Activated CD8-positive, alpha-beta T cell treated with anti-CD3 and anti-CD28 coated beads for 36 hours (primary cell): ENCODE results near the gene ERP27. TPM values are rescaled to one million over a fixed set of nuclear protein-coding genes. Genes with fewer than 3 reads are reported as not detected.

ENCODE experiments used
- ATAC-seq: fragments of 200-7000 bp; cut with Tn5 transposase; one replicate; pipeline ENCODE4 v1.10.0; 2021; ENCODE audit warnings: mild to moderate bottlenecking, moderate library complexity
- CTCF ChIA-PET: fragments of 350-600 bp; sonication (Branson Sonifier 250); formaldehyde crosslinking; loops from one replicate; lab custom pipeline; 2021; ENCODE audit warnings: antibody characterized with exemption; lab: Charles Lee
- POLR2A ChIA-PET: fragments of 350-600 bp; sonication (Branson Sonifier 250); formaldehyde crosslinking; loops from one replicate; lab custom pipeline; 2021; ENCODE audit warnings: antibody characterized with exemption; lab: Charles Lee
- DNase-seq: peaks from one replicate; pipeline ENCODE4 v3.0.0-alpha.2; 2020
- H3K27ac Mint-ChIP-seq: one replicate; pipeline ENCODE4 v1.8.0; 2021; ENCODE audit warnings: mild to moderate bottlenecking, mixed read lengths
- H3K27me3 Mint-ChIP-seq: one replicate; pipeline ENCODE4 v1.8.0; 2021; ENCODE audit warnings: mixed read lengths
- H3K36me3 Mint-ChIP-seq: one replicate; pipeline ENCODE4 v1.8.0; 2021; ENCODE audit warnings: low read depth, mixed read lengths
- H3K4me1 Mint-ChIP-seq: one replicate; pipeline ENCODE4 v1.8.0; 2021; ENCODE audit warnings: low read depth, mixed read lengths
- H3K4me3 Mint-ChIP-seq: one replicate; pipeline ENCODE4 v1.8.0; 2021; ENCODE audit warnings: mild to moderate bottlenecking, moderate library complexity, mixed read lengths
- H3K9me3 Mint-ChIP-seq: one replicate; pipeline ENCODE4 v1.8.0; 2021; ENCODE audit warnings: mixed read lengths
- intact Hi-C: fragments of 100-400 bp; cut with micrococcal nuclease; formaldehyde crosslinking; loops from one replicate; pipeline ENCODE4 v1.10.0; 2022
- total RNA-seq, 2 experiments: library from RNA; stranded (reverse); gene quantifications; one replicate each; pipeline ENCODE4 v1.2.3, GENCODE V29; 2021
- TF ChIP-seq, protein P1 (sequence below): fragments of 200-600 bp; IDR thresholded peaks from one replicate; pipeline ENCODE4 v1.8.0; 2022; ENCODE audit warnings: antibody characterized with exemption, mild to moderate bottlenecking

Gene ERP27
- total RNA-seq, 2 experiments from 2014 or later: 2.3 to 3.4 TPM

DNA sequence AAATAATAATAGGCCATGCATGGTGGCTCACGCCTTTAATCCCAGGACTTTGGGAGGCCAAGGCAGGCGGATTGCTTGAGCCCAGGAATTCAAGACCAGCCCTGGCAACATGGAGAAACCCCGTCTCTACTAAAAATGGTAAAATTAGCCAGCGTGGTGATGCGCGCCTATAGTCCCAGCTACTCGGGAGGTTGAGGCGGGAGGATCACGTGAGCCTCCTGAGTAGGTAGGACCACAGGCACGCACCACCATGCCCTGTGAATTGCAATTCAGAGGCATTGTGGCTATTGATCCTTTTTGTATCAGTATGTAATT, 20.7 kb upstream of the ERP27 start:
- CTCF ChIA-PET: interaction anchor here (1.2 to 1.5 kb wide), 3 partner anchors 11 to 21 kb away, joined by 3 to 4 read pairs (median 4); partner anchors contain the start of gene ERP27
- H3K4me3 Mint-ChIP-seq: peak overlapping the region; percentile 94
- peaks cover 61% of the 10 kb centered on the region for H3K36me3 Mint-ChIP-seq
- no peaks in the 10 kb centered on the region for H3K9me3 Mint-ChIP-seq
- H3K27ac Mint-ChIP-seq: peak overlapping the region; percentile 97
- DNase-seq: peak; percentile 64
- TF ChIP-seq, protein P1, sequence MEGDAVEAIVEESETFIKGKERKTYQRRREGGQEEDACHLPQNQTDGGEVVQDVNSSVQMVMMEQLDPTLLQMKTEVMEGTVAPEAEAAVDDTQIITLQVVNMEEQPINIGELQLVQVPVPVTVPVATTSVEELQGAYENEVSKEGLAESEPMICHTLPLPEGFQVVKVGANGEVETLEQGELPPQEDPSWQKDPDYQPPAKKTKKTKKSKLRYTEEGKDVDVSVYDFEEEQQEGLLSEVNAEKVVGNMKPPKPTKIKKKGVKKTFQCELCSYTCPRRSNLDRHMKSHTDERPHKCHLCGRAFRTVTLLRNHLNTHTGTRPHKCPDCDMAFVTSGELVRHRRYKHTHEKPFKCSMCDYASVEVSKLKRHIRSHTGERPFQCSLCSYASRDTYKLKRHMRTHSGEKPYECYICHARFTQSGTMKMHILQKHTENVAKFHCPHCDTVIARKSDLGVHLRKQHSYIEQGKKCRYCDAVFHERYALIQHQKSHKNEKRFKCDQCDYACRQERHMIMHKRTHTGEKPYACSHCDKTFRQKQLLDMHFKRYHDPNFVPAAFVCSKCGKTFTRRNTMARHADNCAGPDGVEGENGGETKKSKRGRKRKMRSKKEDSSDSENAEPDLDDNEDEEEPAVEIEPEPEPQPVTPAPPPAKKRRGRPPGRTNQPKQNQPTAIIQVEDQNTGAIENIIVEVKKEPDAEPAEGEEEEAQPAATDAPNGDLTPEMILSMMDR: no peak
- H3K27me3 Mint-ChIP-seq: no peaks in the 10 kb centered on the region
- no peak for ATAC-seq
- POLR2A ChIA-PET: interaction anchor here (1.4 to 7.2 kb wide), 8 partner anchors 10 to 189 kb away, joined by 3 to 41 read pairs (median 7); partner anchors contain the start of gene ERP27
- H3K4me1 Mint-ChIP-seq: peaks cover 40% of the 10 kb centered on the region
- intact Hi-C loops: loop anchor here (10.0 kb wide), 1 partner anchor 564 kb away; no protein-coding TSS in a partner anchor

DNA sequence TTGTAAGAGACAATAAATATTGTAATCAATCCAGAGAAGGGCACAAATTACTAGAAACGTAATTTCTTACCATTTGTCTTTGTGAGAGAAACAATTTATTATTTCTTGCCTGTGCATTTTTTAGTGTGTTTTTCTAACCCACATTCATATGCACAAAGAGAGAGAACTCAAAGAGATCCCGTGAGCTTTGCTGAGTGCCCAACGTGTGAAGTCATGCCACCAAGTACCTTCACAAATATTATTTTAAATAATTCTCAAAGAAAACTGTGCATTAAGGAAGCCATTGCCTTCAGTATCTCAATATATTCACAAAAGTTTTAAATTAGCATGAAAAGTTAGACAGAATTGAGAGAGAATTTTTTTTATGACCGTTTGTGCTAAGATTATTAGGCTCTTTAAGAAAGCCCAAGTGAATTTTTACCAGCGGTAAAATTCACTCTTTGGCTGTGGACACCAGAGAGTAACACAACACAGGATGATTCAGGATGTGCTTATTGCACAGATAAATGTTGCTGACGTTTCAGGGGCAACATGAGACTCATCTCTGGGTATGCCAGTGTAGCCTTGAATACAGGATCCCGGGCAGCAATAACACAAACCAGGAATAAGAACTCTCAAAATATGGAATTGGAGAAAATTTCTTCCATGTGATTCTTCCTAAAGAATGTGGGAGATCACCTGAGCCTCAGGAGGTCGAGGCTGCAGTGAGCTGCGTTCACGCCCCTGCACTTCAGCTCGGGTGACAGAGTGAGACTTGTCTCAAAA, 20.2 kb upstream of the ERP27 start:
- CTCF ChIA-PET: interaction anchor here (1.2 to 1.5 kb wide), 3 partner anchors 11 to 21 kb away, joined by 3 to 4 read pairs (median 4); partner anchors contain the start of gene ERP27

GRCh38 chr12:14957551-14958168, 19.3 kb upstream of the ERP27 start:
- POLR2A ChIA-PET: interaction anchor here (0.6 to 7.2 kb wide), 5 partner anchors 9 to 187 kb away, joined by 3 to 41 read pairs (median 15); a partner anchor contains a TSS
- TF ChIP-seq, protein P1: no peak
- peaks cover 44% of the 10 kb centered on the region for H3K4me1 Mint-ChIP-seq
- H3K27me3 Mint-ChIP-seq: no peaks in the 10 kb centered on the region
- H3K27ac Mint-ChIP-seq: peak overlapping the region; percentile 97
- no peaks in the 10 kb centered on the region for H3K9me3 Mint-ChIP-seq
- H3K36me3 Mint-ChIP-seq: peaks cover 71% of the 10 kb centered on the region
- intact Hi-C loops: loop anchor here (10.0 kb wide), 1 partner anchor 563 kb away; no protein-coding TSS in a partner anchor
- ATAC-seq (no peak), DNase-seq (no peak)
- H3K4me3 Mint-ChIP-seq: peak overlapping the region; percentile 94
- CTCF ChIA-PET: interaction anchor here (1.5 to 1.8 kb wide), 2 partner anchors 12 to 187 kb away, joined by 4 to 6 read pairs; no protein-coding TSS in a partner anchor

More for the DNA sequence above, 20.2 kb upstream of the ERP27 start:
- POLR2A ChIA-PET: interaction anchor here (1.4 to 7.2 kb wide), 7 partner anchors 10 to 188 kb away, joined by 3 to 41 read pairs (median 9); partner anchors contain the start of gene ERP27
- Mint-ChIP-seq H3K4me1 (peaks cover 40% of the 10 kb centered on the region), H3K36me3 (peaks cover 66% of the 10 kb centered on the region), H3K4me3 (peak overlapping the region; percentile 94), H3K27me3 (no peaks in the 10 kb centered on the region), H3K27ac (peak overlapping the region; percentile 97), H3K9me3 (no peaks in the 10 kb centered on the region)
- ATAC-seq (no peak), DNase-seq (peak; percentile 35)
- TF ChIP-seq, protein P1: no peak
- intact Hi-C loops: loop anchor here (10.0 kb wide), 1 partner anchor 564 kb away; no protein-coding TSS in a partner anchor

DNA sequence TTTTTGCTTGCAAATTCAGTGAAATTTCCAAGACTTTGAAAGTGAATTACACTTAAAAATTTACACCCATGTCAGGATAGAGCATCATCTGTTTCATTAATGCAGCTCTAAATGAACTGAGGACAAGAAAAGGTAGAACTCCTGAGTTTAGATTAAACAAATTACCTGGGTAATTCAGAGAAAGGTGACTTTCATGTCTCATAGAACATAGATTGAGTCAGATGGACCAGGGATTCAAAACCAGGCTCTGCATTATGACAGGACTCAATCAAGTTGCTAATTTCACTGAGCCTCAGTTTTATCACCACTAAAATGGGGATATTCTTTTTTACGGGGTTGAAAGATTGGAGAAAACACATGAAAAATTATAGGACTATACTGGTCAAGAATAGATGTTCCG, 18.6 kb upstream of the ERP27 start:
- ATAC-seq (no peak), DNase-seq (no peak)
- POLR2A ChIA-PET: interaction anchor here (0.6 to 7.2 kb wide), 7 partner anchors 8 to 187 kb away, joined by 3 to 41 read pairs (median 5); a partner anchor contains a TSS
- TF ChIP-seq, protein P1: no peak
- peak overlapping the region; percentile 94 for H3K4me3 Mint-ChIP-seq
- no peaks in the 10 kb centered on the region for H3K9me3 Mint-ChIP-seq
- CTCF ChIA-PET: interaction anchor here (1.5 to 1.8 kb wide), 2 partner anchors 29 to 187 kb away, joined by 3 to 6 read pairs; no protein-coding TSS in a partner anchor
- no peaks in the 10 kb centered on the region for H3K27me3 Mint-ChIP-seq
- intact Hi-C loops: loop anchor here (10.0 kb wide), 1 partner anchor 562 kb away; no protein-coding TSS in a partner anchor
- peaks cover 51% of the 10 kb centered on the region for H3K4me1 Mint-ChIP-seq
- peaks cover 78% of the 10 kb centered on the region for H3K36me3 Mint-ChIP-seq
- peak overlapping the region; percentile 97 for H3K27ac Mint-ChIP-seq
